GM19324 (cell line): ENCODE data around the gene CCDC85B.

Experiments
- ATAC-seq: cut with Tn5 transposase; IDR thresholded peaks from one replicate; pipeline ENCODE4 v1.9.1; 2021; ENCODE audit warnings: mild to moderate bottlenecking, moderate library complexity; ENCODE audit not compliant: unreplicated experiment, low FRiP score

Gene CCDC85B

DNA sequence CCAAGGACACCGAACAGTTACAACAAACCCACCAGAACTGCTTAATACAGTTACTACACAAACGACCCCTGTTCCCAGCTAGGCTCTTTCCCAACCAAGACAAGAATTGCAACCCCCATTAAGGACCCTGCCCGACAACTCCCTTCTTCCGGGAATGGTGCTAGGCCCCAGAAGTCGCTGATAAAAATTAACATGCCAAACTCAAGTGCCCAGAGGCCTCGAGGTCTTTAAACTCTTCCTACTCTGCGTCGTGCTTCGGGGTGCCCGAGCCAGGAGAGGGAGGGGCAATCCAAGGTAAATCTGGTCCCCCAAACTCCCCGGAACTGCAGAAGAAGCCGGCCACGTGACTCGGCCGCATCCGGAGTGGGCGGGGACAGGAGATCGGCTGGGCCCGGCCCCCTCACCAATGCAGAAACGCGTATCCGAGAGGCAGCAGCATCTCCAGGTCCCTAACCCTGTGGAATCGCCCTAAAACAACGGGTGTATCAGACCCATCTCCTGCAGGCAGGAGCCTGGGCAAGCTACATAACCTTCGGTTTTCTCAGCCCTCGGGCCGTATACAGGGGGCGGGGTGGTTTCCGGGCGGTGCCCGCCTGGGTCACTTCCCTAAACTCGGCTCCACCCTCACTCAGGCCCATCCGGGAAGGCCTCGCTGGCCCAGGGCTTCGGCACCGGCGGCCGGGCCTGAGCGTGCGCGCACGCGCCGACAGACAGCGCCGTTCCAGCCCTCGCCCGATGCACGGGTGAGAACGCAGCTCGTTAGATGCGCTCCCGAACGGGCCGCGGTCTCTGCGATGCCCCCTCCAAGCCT, 33.6 kb upstream of the CCDC85B start:
- peak; percentile 38 for ATAC-seq

DNA sequence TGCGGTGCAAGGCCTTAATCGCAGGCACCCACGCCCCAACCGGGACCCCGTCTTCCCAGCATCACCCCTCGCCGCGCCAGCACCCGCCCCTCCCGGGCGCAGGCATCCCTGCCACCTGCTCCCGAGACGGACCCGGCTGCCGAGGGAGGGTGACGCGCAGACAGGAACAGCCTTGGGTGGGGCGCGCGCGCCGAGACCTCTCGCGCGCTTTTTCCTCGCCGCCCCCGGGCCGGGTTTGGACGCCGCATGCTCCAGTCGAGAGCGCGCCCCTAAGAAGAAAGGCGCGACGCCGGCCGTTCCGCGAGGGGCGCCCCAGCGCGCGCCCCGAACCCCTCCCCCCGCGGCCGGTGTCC, 33.0 kb upstream of the CCDC85B start:
- ATAC-seq: peak; percentile 10

DNA sequence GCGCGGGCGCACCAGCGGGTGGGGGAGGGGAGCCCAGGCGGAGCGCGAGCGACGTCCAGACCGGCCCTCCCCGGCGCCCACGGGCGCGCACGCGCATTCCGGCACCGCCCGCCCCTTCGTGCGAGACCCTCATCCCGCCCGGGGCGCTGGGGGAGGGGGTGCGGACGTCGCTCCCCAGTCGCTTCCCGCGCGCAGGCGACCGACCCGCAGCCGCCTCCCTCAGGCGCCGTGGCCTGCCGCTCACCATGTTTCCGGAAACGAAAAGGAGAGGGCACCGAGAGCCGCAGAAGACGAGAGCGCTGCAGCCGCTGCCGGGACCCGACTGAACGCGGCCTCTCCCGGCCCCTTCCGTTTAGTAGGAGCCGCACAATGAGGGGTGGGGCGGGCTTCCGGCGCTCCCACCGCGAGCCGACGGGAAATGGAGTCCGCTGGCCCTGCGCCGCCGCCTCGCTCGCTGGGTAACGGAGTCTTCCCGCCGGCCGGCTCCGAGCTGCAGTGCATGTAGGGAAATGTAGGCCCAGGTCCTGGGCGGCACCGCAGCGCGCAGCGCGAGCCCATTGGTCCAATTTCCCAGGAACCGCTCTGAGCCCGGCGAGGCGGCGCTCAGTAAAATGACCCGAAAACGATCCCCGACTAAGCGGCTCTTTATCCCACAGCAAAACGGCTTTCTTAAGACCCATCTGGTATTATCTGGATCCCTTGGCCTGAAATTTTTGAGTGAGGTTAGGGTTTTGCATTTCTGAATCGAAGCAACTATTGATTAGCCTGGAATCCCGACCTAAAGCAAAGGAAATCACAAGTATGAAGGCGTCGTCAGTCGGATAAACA, 32.4 kb upstream of the CCDC85B start, which contains the start of gene CFL1:
CFL1 (minus strand) TSS at position 328 of the 828 bp plus-strand sequence; CDS start at position 247, 81 bp downstream.
- ATAC-seq: peak; percentile 58

DNA sequence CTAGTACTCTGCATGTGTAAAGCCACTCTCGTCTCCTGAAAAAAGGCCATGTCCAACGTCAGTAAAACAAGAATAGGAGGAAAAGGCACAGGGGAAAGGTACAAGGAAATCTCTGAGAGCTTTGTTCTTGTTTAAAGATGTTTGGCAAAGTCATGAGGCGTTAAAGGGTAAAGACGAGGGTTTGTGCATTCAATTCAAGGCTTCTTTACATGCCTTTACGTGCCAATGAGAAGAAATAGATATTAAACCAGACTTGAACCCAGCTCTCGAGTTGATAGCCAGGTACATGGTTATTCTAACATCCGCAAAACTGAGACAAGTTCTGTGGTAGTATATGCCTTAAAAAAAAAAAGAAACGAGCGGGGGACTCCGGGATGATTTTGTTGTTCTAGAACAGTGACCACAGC, 31.8 kb upstream of the CCDC85B start:
- ATAC-seq: no peak

DNA sequence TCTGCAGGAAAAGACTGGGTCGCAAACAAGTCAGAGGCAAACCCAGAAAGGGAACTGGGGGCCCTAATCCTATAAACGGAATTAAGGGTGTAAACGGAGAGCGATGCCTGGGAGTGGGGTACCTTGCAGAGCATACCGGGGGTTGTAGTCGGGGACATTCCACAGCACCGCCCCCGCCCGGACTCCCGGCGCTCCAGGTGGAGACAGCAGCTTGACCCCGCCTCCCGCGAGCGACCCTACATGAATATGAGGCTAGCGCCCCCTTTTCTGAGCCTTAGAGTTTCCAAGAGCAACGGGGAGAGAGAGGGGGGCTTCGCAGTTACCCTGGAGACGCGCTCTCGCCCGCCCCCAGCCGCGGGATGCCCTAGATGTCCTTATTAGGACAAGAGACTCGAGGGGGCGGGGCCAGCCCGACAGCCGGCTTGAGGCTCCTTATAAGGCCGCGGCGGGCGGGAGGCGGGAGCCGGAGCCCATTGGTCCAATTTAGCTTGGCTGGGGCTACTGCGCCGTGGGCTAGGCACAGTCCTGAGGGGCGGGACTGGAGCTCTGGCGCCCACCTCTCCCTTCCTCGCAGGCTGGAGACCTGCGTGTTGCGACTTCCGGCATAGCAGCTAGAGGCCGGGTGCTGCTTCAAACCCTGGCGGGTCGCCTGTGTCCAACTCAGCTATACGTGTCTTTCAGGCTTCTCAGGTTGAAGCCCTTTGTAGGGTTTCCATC, 31.2 kb upstream of the CCDC85B start:
- peak; percentile 53 for ATAC-seq

DNA sequence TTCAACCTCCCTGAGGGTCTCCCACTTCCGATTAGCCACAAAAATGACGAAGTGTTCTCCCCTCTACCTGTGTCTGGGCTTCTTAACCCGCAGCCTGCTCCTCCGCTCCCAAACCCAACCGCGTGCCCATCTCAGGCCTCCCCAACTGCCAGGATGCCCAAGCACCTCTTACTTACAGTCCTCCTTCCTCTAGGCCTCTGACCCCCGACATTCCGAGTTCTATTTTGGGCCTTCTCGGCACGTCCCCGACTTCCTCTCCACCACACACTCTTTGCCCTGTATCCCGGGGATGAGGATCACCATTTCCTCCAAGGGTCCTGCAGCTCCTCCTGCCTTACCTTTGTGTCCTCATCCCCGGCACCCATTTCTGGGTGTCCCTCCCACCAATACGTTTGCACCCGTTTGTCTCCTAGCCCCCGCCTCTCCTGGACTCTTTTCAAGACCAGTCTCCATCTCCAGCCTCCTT, 30.6 kb upstream of the CCDC85B start:
- no peak for ATAC-seq

DNA sequence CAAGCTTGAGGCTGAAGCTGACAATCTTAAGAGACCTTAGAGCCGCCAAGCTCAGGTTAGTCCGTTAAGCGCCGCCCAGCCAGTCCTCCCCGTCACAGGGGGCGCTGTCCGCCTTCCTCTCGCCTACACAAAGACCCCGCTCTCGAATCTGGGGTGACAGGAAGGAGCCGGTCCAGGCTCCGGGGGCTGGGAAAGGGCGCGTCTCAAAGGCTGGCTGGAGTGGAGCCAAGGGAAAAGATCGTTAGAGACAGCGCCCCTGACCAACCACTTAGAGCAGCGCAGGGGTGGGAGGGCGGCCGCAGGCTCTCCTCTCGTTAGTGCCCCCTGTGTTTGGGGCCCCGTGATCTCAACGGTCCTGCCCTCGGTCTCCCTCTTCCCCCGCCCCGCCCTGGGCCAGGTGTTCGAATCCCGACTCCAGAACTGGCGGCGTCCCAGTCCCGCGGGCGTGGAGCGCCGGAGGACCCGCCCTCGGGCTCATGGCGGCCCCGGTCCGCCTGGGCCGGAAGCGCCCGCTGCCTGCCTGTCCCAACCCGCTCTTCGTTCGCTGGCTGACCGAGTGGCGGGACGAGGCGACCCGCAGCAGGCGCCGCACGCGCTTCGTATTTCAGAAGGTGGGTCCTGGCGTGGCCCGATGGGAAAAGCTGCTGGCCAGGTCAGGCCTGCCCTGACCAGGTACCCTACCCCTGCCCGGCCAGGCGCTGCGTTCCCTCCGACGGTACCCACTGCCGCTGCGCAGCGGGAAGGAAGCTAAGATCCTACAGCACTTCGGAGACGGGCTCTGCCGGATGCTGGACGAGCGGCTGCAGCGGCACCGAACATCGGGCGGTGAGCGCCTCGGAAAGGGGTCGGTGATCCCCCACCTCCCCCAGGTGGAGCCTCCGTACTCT, 30.0 kb upstream of the CCDC85B start, which contains the start of gene MUS81:
MUS81 (plus strand) TSS at position 156 of the 887 bp plus-strand sequence; CDS start at position 477, 321 bp downstream.
- peak; percentile 20 for ATAC-seq

DNA sequence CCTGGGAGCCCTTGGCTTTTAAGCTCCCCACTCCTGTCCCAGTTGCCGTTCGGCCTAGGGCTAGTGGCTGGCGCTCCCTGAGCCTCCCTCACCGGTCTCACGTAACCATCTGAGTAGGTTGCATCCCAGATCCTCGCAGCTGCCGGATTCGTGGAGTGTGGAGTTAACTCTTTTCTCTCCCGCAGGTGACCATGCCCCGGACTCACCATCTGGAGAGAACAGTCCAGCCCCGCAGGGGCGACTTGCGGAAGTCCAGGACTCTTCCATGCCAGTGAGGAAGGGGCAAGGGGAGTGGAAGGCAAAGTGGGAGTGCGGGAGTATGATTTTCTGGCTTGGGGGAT, 29.3 kb upstream of the CCDC85B start:
- ATAC-seq: no peak

DNA sequence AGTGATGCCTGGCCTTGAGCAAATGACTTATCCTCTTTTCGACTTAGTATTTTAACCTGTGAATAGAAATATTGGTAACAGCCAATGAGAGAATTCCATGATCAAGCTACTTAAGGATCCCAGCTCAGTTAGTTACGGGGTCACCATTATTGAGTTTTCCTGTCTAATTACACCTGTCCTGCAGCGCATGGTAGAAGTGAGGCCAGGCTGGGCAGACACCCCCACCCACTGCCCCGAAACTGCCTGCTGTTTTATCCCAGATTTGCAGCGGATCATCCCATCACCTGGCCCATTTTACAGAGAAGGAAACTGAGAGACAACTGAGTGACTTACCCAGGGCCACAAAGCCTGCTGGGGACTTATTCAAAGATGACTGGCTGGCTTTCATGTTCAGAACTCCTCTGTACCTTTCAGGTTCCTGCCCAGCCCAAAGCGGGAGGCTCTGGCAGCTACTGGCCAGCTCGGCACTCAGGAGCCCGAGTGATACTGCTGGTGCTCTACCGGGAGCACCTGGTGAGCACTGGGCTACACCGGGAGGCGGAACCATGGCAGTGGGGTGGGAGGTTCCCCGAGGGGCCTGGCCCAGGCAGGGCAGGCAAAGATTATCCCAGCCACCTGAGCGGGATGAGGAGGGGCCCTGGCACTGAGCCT, 28.8 kb upstream of the CCDC85B start:
- no peak for ATAC-seq

DNA sequence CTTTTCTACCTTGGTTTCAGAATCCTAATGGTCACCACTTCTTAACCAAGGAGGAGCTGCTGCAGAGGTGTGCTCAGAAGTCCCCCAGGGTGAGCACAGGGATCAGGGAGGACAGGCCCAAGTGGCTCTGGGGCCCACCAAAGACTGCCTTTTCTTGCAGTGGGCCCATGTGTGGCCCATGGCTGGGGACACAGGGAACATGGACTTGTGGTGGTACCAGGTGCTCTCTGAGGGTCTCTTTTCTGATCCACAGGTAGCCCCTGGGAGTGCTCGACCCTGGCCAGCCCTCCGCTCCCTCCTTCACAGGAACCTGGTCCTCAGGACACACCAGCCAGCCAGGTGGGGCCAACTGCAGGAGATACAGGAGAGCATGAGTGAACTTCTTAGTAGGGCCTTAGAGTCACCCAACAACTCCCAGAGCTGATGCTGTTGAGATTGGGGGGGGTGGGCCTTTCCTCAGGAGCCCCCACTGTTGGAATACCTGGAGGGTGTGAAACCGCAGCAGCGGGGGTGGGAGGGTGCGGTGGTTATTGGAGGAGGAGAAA, 28.2 kb upstream of the CCDC85B start:
- no peak for ATAC-seq

DNA sequence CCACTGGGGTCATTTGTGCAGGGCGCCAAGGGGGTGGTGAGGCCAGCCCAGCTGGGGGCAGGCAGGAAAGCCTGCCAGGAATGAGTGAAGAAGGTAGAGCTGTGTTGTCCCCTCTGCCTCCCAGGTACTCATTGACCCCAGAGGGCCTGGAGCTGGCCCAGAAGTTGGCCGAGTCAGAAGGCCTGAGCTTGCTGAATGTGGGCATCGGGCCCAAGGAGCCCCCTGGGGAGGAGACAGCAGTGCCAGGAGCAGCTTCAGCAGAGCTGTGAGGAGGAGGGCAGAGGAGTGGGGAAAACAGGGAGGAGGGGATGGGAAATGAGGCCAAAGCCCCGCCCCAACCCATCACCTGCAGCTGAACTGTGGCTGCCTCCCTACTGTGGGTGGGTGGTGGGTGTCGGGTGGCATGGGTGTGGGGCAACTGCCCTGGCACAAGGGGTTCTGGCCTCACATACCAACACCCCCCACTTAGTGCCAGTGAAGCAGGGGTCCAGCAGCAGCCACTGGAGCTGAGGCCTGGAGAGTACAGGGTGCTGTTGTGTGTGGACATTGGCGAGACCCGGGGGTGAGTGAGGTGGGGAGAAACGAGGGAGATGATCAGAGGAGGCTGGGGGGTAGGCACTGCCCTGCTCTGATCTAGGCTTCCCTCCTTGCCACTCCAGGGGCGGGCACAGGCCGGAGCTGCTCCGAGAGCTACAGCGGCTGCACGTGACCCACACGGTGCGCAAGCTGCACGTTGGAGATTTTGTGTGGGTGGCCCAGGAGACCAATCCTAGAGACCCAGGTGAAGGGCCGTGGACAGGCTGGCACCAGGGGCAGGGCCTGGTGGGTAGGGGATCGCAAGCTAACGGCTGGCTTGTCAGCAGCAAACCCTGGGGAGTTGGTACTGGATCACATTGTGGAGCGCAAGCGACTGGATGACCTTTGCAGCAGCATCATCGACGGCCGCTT, 27.3 kb upstream of the CCDC85B start:
- ATAC-seq: no peak

DNA sequence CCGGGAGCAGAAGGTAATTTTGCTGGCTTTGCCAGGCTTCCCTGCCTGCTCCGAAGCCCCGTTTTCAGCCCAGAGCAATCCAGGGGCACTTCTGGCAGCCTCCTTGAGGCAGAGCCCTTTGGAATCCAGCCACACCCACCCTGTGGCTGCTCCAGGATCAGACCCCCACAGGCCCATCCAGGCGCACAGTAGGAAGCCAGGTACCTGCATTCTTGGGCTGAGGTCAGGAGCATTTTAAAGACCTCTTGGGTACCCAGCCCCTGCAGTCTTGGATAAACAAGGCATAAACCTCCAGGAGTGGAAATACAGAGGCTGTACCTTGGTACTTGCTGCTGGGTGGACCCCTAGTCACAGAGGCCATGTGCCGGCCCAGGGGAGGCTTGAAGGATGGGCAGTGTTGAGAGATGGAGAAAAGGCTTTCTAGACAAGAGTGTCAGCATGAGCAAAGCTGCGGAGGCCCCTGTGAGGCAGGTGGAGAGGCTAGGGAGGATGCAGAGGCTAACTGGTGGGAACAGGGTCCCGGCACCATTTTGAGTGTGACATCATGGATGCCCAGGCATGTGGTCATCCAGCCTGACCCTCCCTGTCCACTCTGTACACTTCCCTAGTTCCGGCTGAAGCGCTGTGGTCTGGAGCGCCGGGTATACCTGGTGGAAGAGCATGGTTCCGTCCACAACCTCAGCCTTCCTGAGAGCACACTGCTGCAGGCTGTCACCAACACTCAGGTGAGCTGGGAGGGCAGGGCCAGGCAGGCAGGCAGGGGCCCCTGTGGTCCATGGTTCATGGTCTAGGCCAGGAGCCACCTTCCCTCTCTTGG, 26.4 kb upstream of the CCDC85B start:
- ATAC-seq: no peak

DNA sequence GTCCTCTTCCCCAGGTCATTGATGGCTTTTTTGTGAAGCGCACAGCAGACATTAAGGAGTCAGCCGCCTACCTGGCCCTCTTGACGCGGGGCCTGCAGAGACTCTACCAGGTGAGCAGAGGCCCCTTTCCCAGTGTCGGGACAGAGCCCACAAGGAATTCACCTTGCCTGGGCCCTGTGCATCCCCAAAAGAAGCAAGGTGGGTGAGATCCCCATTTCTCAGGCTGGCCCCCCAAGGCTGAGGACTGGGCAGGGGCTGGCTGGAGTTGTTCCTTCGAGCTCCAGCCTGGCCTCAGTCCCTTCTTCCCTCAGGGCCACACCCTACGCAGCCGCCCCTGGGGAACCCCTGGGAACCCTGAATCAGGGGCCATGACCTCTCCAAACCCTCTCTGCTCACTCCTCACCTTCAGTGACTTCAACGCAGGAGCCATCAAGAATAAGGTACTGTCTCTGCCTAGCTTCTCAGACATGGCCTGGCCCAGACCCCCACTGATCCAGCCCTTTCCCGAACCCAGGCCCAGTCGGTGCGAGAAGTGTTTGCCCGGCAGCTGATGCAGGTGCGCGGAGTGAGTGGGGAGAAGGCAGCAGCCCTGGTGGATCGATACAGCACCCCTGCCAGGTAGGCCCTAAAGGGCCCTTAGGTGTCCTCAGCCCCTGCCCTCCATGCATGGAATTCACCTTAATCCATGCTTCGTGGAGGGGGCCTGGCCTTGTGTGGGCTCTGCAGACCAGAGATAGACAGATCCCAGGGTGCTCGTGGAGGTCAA, 25.6 kb upstream of the CCDC85B start:
- no peak for ATAC-seq

DNA sequence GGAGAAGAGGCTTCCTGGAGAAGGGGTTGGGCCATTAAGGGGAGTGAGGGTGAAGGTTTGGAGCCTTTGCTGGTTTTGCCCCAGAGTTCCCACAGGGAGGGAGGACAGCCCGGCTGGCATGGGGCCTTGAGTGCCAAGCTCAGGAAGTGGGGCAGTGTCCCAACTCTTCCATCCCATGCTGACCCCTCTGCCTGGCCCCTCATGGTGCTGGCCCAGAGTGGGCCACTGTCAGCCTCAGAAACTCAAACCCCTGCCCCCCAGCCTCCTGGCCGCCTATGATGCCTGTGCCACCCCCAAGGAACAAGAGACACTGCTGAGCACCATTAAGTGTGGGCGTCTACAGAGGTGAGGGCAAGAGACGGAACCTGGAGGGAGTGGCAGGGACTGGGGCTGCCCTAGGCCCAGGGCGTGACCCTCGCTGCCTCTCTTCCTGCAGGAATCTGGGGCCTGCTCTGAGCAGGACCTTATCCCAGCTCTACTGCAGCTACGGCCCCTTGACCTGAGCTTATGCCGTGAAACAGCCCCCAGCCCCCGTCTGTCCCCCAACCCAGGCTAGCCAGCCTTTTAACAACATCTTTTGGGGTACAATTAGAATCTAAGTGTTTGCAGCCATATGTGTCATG, 24.8 kb upstream of the CCDC85B start:
- no peak for ATAC-seq

DNA sequence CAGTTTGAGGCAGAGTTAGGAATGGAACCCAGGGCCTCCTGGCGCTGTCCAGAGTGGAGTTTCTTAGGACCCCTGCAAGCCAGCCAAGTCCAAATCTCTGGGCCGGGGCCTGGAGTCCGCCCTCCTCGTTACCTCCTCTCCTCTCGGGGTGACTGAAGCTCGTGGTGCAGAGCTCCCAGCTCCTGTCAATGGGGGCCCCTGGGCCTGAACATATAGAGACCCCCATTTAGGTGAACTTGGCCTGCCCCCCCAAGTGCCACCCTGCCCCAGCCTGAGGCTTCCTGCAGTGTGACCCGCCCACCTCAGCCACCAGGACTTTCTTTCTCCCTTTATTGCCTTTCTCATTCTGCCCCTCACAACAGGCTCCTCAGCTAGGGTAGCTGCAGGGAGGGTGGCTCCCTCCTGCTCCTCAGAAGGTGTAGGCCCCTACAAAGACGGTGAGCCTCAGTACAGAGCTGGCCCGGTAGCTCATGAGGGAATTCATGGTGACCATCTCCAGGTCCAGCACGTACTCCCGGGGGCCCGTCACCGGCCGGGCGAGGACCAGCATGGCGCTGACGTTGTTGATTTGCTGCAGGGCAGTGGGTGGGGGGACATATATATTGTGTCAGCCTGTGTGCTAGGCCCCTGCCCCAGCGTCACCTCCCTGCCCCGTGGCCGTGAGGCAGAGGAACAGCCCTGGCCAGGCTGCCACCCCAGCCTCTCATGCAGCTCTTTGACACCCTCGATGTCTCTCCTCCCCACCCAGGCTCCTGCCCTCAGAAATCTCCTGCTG, 23.8 kb upstream of the CCDC85B start:
- ATAC-seq: no peak
